Measurements from ENCODE around the gene TMEM132D. TPM values are rescaled to one million over a fixed set of nuclear protein-coding genes. Genes with fewer than 3 reads are reported as not detected.

Gene TMEM132D
- total RNA-seq, 1 donor = under 0.01 TPM

- no peak overlapping the region for H3K4me3 ChIP-seq (ENCODE audit: low read length)
- H3K9me3 ChIP-seq (ENCODE audit: low read depth, low read length) = no peaks in the 10 kb centered on the region
- H3K27me3 ChIP-seq (ENCODE audit: insufficient read depth, low read length) = no peaks in the 10 kb centered on the region
- no peaks in the 10 kb centered on the region for H3K4me1 ChIP-seq (ENCODE audit: insufficient read depth, low read length)
Measured at GRCh38 chr12:129762436-129762835, 141.4 kb downstream of the TMEM132D start.

DNA sequence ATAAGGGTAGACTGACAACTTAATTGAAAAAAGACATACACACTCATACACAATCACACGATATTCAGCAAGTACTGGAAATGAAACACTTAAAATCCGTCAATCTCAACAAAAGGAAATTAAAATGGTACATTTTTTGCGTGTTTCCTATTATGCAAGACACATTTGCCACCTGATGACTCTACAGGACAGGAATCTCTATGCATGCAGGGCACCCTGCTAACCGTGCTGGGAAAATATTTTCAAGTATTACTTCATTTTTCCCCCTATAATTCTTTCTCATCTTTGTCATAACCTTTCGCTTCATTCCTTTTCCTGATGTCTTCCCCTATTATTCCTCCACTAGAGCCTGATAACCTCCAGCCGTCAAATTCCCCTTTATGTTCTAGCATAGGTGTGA lies 150.2 kb downstream of the TMEM132D start:
- Histone ChIP-seq H3K4me3 (ENCODE audit: low read length) (no peak overlapping the region), H3K4me1 (ENCODE audit: insufficient read depth, low read length) (no peaks in the 10 kb centered on the region), H3K27me3 (ENCODE audit: insufficient read depth, low read length) (no peaks in the 10 kb centered on the region), H3K9me3 (ENCODE audit: low read depth, low read length) (no peaks in the 10 kb centered on the region)

DNA sequence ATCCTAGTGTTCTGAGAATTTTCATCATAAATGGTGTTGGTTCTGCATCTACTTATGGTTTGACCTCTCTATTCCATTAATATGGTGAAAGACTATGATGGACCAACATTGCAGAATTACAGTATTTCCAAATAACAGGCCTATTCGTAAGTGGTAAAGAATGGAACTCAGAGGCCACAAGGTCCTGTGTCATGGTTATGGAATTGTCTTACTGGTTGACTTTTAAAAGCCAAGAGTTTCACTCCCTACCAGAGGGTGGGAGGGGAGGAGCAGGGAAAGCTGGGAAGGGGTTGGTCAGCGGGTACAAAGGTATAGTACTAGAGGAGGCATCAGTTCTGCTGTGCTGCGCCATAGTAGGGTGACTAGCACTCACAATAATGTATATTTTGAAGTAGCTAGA lies 153.4 kb downstream of the TMEM132D start:
- H3K4me3 ChIP-seq (ENCODE audit: low read length) = no peak overlapping the region

DNA sequence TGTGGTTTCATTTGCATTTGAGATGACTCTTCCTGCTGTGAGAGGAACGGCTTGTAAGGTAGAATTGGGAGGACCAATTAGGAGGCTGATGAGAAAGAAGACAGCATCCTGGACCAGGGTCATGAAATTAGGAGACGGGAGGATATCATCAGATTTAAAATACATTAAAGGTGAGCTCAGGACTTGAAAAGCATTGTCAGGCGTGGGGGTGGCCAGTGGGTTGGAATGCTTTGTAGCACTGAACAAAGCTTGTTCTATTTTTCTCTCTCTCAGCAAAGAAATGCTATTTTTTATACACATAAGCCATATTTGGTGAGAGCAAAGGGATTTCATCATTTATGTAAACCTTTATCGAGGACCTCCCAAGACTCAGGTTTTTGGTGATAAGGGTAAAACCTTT lies 157.5 kb downstream of the TMEM132D start:
- Histone ChIP-seq H3K4me3 (ENCODE audit: low read length) (no peak overlapping the region), H3K9me3 (ENCODE audit: low read depth, low read length) (no peaks in the 10 kb centered on the region), H3K27me3 (ENCODE audit: insufficient read depth, low read length) (no peaks in the 10 kb centered on the region)

More for the DNA sequence above, 153.4 kb downstream of the TMEM132D start:
- H3K27me3 ChIP-seq (ENCODE audit: insufficient read depth, low read length) = no peaks in the 10 kb centered on the region
- no peaks in the 10 kb centered on the region for H3K4me1 ChIP-seq (ENCODE audit: insufficient read depth, low read length)
- no peaks in the 10 kb centered on the region for H3K9me3 ChIP-seq (ENCODE audit: low read depth, low read length)

DNA sequence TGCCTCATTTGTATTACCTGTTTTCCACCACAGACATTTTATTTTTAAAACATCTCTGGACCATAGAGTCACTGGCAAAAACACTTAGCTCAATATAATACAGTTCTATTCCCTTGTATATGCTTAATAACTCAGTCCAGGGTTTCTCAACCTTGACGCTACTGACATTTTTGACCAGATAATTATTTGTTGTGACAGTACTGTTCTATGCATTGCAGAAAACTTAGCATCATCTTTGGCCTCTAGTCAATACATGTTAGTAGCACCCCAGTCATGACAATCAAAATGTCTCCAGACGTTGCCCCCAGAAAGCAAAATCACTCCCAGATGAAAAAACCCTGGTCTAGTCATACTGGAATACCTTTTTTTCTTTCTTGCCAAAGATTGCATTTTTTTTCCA lies 174.7 kb downstream of the TMEM132D start:
- H3K4me1 ChIP-seq (ENCODE audit: insufficient read depth, low read length) = no peaks in the 10 kb centered on the region
- H3K4me3 ChIP-seq (ENCODE audit: low read length) = no peak overlapping the region
- no peaks in the 10 kb centered on the region for H3K27me3 ChIP-seq (ENCODE audit: insufficient read depth, low read length)
- H3K9me3 ChIP-seq (ENCODE audit: low read depth, low read length) = no peaks in the 10 kb centered on the region

More for the DNA sequence above, 157.5 kb downstream of the TMEM132D start:
- H3K4me1 ChIP-seq (ENCODE audit: insufficient read depth, low read length) = no peaks in the 10 kb centered on the region

DNA sequence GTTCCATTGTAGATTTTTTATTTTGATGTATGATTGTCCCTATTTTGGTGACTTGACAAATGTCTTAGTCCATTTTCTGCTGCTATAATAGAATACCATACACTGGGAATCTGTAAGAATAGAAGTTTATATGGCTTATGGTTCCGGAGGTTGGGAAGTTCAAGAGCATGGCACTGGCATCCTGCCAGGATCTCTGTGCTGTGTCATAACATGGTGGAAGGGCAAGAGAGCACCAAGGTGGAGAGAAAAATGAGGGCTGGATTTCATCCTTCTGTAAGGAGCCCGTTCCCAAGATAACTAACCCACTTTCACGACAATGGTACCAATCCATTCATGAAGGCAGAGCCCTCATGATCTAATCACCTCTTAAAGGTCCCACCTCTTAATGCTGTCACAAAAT lies 176.7 kb downstream of the TMEM132D start:
- no peak overlapping the region for H3K4me3 ChIP-seq (ENCODE audit: low read length)
- H3K27me3 ChIP-seq (ENCODE audit: insufficient read depth, low read length) = no peaks in the 10 kb centered on the region
- no peaks in the 10 kb centered on the region for H3K9me3 ChIP-seq (ENCODE audit: low read depth, low read length)
- H3K4me1 ChIP-seq (ENCODE audit: insufficient read depth, low read length) = no peaks in the 10 kb centered on the region

DNA sequence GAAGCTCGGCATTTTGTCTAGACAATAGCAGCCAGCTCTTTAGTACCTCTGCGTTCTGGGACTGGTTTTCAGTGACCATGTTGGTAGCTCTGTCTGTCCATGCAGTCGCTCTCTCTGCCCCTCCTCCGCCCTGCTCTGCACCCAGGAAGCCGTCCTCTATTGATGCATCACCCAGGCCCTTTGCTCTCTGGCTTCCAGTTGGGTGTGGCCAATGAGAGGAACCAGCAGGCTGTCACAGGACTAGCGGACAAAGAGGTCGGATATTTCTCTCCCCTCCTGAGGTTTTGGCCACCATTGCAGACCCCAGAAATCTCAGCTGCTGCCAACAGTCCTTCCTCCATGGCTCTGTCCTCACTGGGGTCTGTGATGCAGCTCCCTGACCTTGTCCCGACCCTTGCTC lies 180.6 kb downstream of the TMEM132D start:
- Histone ChIP-seq H3K9me3 (ENCODE audit: low read depth, low read length) (no peaks in the 10 kb centered on the region), H3K27me3 (ENCODE audit: insufficient read depth, low read length) (no peaks in the 10 kb centered on the region), H3K4me1 (ENCODE audit: insufficient read depth, low read length) (no peaks in the 10 kb centered on the region), H3K4me3 (ENCODE audit: low read length) (no peak overlapping the region)

DNA sequence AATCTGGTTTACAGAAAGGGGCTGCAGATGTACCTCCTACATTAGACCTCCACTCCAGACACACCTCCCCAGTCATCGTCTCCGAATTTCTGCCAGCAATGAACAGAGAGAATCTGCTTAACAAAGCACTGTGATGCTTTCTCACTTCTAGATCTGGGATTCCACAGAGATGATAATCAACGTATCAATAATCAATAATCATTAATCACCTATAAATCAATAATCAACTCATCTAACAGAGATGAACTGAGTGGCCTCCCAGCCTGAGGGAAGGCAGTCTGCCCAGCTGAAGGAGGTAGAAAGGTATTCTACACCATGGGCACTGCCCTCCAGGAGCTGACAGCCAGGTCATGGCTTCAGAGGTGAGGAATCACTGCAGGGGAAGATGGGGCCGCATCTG lies 183.2 kb downstream of the TMEM132D start:
- H3K4me1 ChIP-seq (ENCODE audit: insufficient read depth, low read length) = no peaks in the 10 kb centered on the region
- H3K9me3 ChIP-seq (ENCODE audit: low read depth, low read length) = no peaks in the 10 kb centered on the region
- no peak overlapping the region for H3K4me3 ChIP-seq (ENCODE audit: low read length)
- H3K27me3 ChIP-seq (ENCODE audit: insufficient read depth, low read length) = no peaks in the 10 kb centered on the region

- Histone ChIP-seq H3K9me3 (ENCODE audit: low read depth, low read length) (no peaks in the 10 kb centered on the region), H3K4me1 (ENCODE audit: insufficient read depth, low read length) (no peaks in the 10 kb centered on the region)
Measured at GRCh38 chr12:129719416-129719815, 184.4 kb downstream of the TMEM132D start.

GRCh38 chr12:129717438-129717837 lies 186.4 kb downstream of the TMEM132D start:
- Histone ChIP-seq H3K27me3 (ENCODE audit: insufficient read depth, low read length) (no peaks in the 10 kb centered on the region), H3K4me1 (ENCODE audit: insufficient read depth, low read length) (no peaks in the 10 kb centered on the region), H3K4me3 (ENCODE audit: low read length) (no peak overlapping the region), H3K9me3 (ENCODE audit: low read depth, low read length) (no peaks in the 10 kb centered on the region)

More at GRCh38 chr12:129719416-129719815, 184.4 kb downstream of the TMEM132D start:
- no peaks in the 10 kb centered on the region for H3K27me3 ChIP-seq (ENCODE audit: insufficient read depth, low read length)
- H3K4me3 ChIP-seq (ENCODE audit: low read length) = no peak overlapping the region

DNA sequence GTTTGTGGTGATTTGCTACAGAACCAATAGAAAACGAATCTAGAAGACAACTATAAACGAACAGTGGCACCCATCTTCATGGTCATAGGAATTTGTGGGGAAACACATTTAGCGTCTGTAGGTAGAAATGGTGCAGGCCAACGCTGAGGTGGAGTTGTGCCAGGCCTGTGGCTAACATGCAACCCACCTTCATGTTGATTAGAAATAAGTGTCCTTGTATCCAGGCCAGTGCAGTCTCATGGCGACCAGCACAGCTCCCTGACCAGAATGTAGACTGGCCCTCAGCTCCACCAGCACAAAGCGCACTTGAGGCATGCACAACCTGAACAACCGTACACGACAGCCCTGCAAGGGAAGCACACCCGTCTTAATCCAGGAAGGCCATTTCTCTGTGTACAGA lies 187.0 kb downstream of the TMEM132D start:
- no peak overlapping the region for H3K4me3 ChIP-seq (ENCODE audit: low read length)
- H3K9me3 ChIP-seq (ENCODE audit: low read depth, low read length) = no peaks in the 10 kb centered on the region
- no peaks in the 10 kb centered on the region for H3K4me1 ChIP-seq (ENCODE audit: insufficient read depth, low read length)
- no peaks in the 10 kb centered on the region for H3K27me3 ChIP-seq (ENCODE audit: insufficient read depth, low read length)

DNA sequence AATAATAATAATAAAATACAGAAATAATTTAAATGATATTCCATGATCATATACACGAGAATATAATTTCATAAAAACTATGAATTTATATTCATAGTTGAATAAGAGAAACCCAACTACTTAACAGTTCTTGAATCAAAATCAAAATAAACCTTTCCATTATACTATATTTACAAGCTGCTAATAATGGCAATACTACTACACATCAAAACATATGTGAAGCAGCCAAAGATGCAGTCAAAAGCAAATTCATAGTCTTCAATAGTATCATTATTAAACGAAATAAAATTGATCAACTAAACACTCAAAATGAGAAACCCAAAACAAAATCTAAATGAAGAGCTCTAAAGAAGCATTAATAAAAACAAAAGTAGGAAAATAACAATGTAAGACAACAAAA lies 197.1 kb downstream of the TMEM132D start:
- Histone ChIP-seq H3K4me1 (ENCODE audit: insufficient read depth, low read length) (no peaks in the 10 kb centered on the region), H3K4me3 (ENCODE audit: low read length) (no peak overlapping the region), H3K9me3 (ENCODE audit: low read depth, low read length) (peaks cover 11% of the 10 kb centered on the region)

GRCh38 chr12:129704232-129704830 lies 199.5 kb downstream of the TMEM132D start:
- Histone ChIP-seq H3K9me3 (ENCODE audit: low read depth, low read length) (peaks cover 11% of the 10 kb centered on the region), H3K4me1 (ENCODE audit: insufficient read depth, low read length) (no peaks in the 10 kb centered on the region)

More for the DNA sequence above, 197.1 kb downstream of the TMEM132D start:
- no peaks in the 10 kb centered on the region for H3K27me3 ChIP-seq (ENCODE audit: insufficient read depth, low read length)

DNA sequence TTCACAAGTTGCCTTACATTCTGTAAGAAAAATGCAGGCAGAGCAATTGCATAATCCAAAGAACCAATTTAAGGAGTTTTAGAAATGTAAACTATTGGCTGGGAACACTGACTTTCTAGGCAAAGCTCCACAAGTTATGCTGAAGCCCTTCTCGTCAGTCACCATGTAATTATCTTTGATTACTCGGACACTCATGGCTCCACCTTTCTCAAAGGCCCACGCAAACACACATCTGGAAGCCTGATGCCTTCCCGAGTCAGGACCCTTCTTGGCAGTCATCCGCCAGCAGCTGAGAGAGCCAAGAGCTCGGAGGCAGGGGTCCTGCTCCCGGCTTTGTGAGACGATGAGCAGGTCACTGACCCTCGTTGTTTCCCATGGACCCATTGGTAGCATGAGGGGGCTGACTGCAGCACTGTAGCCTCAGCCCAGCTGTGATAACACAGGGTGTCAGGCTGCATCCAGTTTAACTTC lies 202.2 kb downstream of the TMEM132D start:
- Histone ChIP-seq H3K9me3 (ENCODE audit: low read depth, low read length) (peaks cover 5% of the 10 kb centered on the region), H3K27me3 (ENCODE audit: insufficient read depth, low read length) (no peaks in the 10 kb centered on the region), H3K4me1 (ENCODE audit: insufficient read depth, low read length) (no peaks in the 10 kb centered on the region), H3K4me3 (ENCODE audit: low read length) (no peak overlapping the region)

More at GRCh38 chr12:129704232-129704830, 199.5 kb downstream of the TMEM132D start:
- Histone ChIP-seq H3K4me3 (ENCODE audit: low read length) (no peak overlapping the region), H3K27me3 (ENCODE audit: insufficient read depth, low read length) (no peaks in the 10 kb centered on the region)

GRCh38 chr12:129700036-129700435 lies 203.8 kb downstream of the TMEM132D start:
- H3K4me3 ChIP-seq (ENCODE audit: low read length) = no peak overlapping the region
- H3K9me3 ChIP-seq (ENCODE audit: low read depth, low read length) = no peaks in the 10 kb centered on the region
- H3K4me1 ChIP-seq (ENCODE audit: insufficient read depth, low read length) = no peaks in the 10 kb centered on the region
- no peaks in the 10 kb centered on the region for H3K27me3 ChIP-seq (ENCODE audit: insufficient read depth, low read length)

- no peak overlapping the region for H3K4me3 ChIP-seq (ENCODE audit: low read length)
- H3K4me1 ChIP-seq (ENCODE audit: insufficient read depth, low read length) = no peaks in the 10 kb centered on the region
- H3K9me3 ChIP-seq (ENCODE audit: low read depth, low read length) = no peaks in the 10 kb centered on the region
- H3K27me3 ChIP-seq (ENCODE audit: insufficient read depth, low read length) = no peaks in the 10 kb centered on the region
Measured at GRCh38 chr12:129696926-129697325, 206.9 kb downstream of the TMEM132D start.
